Astrocyte of the spinal cord (primary cell): ENCODE results near the gene IL17C.

Experiments
- DNase-seq: peaks from one replicate; pipeline ENCODE4 v3.0.0; 2011; ENCODE audit warnings: low read depth, low spot score
- H3K4me3 ChIP-seq: 2 replicates; pipeline ENCODE4 v1.5.1; 2011; ENCODE audit warnings: low read depth, mild to moderate bottlenecking, low read length, moderate library complexity
- in situ Hi-C: cut with HindIII; loops from 2 replicates; pipeline ENCODE4 v1.10.0; 2017; ENCODE audit warnings: low sequenced_read_pairs
- TF ChIP-seq, protein P1 (sequence below): IDR thresholded peaks from 2 replicates; pipeline ENCODE4 v1.5.1; 2012; ENCODE audit warnings: low read depth, mild to moderate bottlenecking, low read length, inconsistent platforms

IL17C gene

DNA sequence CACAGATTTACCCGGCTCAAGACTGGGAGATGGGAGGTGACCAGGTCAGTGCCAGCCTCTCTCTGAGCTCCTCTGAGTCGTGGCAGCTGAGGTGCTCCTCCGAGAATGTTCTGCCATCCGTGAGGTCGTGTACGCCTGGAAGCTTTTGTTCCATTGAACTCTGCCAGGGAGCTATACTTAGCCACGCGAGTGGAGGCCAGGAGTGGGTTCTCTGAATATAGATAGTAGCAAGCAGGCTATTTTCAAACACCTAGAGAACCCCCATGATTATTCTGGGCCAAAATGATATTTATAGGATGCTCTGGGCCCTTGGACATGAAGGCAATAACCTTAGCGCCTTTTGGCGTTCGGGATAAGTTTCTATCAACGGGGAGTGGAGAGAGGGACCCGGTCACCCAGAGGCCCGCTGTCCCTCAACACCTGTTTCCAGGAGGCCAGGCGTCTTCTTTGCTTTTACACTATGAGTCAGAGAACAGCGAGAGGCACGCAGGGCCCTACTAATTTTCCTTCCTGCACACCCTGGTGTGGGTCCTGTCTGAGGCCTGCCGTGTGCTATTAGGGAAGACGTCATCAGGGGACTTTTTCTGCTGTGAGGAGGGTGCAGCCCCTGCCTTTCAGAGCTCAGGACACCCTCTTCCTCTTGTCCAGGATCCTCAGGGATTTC, 35.5 kb downstream of the IL17C start:
- H3K4me3 ChIP-seq, result no peak overlapping the region

DNA sequence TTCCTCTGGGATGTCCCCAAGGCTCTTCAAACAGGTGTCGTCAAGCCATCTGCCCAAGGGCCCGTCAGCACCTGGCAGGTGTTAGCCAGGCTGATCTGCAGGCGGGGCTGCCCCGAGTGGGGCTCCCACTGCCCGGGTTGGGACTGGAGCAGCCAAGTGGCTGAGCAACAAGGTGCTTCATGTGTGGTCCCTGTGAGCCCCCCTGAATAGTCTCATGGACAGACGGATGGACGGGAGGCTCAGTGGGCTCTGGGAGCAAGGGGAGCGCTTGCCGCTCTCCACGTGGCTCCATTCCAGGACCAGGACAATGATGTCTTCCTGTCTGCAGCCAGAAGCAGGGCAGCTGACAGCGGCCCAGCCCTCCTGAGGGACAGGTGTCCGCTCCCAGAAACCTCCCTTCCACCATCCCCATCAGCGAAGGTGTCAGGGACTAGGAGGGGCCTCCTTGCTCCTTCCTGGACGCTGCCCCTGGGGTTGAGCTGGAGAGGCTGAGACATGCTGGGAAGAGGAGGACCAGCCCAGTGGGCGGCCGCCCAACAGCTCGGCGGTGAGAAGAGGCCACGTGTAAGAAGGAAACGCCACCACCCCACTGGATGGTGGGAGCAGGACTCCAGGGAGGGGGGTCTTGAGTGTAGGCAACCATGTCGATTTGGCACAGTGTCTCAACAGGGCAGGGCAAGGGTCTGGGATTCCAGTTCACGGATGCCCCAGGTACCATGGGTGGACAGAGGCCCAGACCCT, 38.3 kb downstream of the IL17C start:
- TF ChIP-seq, protein P1, sequence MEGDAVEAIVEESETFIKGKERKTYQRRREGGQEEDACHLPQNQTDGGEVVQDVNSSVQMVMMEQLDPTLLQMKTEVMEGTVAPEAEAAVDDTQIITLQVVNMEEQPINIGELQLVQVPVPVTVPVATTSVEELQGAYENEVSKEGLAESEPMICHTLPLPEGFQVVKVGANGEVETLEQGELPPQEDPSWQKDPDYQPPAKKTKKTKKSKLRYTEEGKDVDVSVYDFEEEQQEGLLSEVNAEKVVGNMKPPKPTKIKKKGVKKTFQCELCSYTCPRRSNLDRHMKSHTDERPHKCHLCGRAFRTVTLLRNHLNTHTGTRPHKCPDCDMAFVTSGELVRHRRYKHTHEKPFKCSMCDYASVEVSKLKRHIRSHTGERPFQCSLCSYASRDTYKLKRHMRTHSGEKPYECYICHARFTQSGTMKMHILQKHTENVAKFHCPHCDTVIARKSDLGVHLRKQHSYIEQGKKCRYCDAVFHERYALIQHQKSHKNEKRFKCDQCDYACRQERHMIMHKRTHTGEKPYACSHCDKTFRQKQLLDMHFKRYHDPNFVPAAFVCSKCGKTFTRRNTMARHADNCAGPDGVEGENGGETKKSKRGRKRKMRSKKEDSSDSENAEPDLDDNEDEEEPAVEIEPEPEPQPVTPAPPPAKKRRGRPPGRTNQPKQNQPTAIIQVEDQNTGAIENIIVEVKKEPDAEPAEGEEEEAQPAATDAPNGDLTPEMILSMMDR, result no peak
- in situ Hi-C loops, result no loop called here
- H3K4me3 ChIP-seq, result no peak overlapping the region
- no peak for DNase-seq

More for the DNA sequence above, 35.5 kb downstream of the IL17C start:
- TF ChIP-seq, protein P1, result no peak
- no peak for DNase-seq
- in situ Hi-C loops, result no loop called here

DNA sequence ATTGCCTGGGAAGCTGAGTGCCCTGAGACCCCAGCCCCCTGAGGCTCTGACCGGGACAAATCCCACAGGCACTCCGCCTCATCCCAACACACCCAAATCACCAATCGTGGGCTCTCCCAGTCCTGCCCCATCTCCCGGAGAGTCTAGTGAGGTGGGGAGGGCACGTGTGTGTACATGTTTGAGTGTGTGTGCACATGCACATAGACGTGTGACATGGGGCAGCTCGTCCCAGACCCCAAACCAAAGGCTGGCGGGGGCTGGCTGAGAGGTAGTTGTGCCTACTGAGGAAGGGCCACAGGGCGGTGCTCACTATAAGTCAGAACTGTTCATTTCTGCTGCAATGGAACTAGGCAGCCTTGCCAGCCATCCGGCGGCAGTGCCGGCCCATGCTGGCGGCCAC, 39.3 kb downstream of the IL17C start:
- DNase-seq, result no peak
- no peak overlapping the region for H3K4me3 ChIP-seq
- in situ Hi-C loops, result no loop called here
- TF ChIP-seq, protein P1, result no peak

DNA sequence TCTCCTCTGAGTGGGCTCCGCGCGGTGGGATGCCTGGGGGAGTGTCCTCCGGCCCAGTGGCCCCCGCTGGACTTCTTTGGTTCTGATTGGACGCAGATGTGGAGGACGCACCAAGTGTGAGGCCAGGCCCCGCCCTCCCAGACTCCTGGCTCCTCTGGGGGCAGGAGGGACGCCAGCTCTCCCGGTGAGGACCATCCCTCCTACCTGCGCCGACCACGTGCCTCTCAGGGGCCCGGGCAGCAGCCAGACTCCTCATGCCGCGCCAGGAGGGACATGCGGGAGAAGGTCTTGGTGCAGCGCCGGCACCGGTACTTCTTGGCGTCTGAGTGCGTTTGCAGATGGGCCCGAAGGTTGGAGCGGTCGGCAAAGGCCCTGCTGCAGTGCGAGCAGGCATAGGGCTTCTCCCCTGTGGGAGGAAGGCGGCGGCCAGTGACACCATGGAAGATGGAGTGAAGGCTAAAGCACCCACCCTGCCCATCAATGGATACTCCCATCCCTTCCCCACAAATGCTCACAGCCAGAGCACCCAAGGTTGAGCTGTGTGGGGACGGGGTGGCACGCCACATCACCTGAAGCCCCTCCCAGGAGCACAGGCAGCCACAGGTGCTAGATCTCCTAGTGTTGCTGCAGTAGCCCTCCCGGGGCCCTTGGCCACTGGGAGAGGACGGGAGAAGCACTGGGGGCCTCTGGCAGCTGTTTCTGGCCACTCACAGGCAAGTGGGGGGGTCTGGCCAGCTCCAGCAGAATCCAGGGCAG, 40.0 kb downstream of the IL17C start:
- in situ Hi-C loops, result no loop called here
- TF ChIP-seq, protein P1, result no peak
- no peak for DNase-seq
- H3K4me3 ChIP-seq, result no peak overlapping the region

DNA sequence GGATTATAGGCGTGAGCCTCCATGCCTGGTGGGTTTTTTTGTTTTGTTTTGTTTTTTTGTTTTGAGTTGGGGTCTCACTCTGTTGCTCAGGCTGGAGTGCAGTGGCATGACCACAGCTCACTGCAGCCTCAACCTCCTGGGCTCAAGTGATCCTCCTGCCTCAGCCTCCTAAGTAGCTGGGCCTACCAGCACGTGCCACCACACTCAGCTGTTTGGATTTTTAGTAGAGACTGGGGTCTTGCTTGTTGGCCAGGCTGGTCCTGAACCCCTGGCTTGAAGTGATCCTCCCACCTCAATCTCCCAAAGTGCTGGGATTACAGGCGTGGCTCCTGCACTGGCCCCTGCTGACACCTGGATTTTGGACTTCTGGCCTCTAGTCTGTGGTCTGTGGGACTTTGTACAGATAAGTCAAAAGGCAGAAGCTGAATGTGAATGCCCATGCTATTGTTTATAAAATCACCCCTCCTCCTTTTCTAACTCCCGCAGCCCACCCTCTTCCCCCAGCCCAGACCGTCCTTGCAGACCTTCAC, 42.2 kb downstream of the IL17C start:
- TF ChIP-seq, protein P1, result no peak

DNA sequence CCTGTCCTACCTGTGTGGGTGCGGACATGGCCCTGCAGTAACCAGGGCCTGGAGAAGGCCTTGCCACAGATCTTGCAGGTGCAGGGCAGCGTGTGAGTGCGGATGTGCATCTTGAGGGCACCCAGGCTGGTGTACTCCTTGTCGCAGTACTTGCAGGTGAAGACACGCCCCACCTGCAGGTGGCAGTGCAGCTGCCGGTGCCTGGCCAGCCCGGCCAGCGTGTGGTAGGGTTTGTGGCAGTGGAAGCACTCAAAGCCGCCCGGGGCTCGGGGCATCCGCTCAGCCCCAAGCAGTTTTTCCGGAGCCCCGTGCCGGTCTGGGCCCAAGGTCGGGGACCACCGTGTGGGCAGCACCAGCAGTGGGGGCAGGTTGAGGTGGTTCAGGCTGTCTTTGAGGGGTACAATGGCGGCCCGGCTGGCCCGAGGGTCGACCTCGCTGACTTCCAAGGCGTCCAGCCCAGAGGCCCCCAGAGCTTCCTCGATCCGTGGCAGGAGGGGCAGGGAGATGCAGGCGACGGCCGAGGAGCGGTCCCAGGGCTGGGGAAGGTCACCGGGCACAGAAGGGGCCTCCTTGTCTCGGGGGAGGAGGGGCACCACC, 42.8 kb downstream of the IL17C start:
- DNase-seq, result no peak
- in situ Hi-C loops, result no loop called here
- no peak overlapping the region for H3K4me3 ChIP-seq
- TF ChIP-seq, protein P1, result peak; percentile 38

More for the DNA sequence above, 42.2 kb downstream of the IL17C start:
- no peak for DNase-seq
- in situ Hi-C loops, result no loop called here
- H3K4me3 ChIP-seq, result no peak overlapping the region
